SH-SY5Y (cell line): ENCODE data around the gene ABHD11.

ENCODE experiments used
- GATA2 ChIP-seq: IDR thresholded peaks from 2 replicates; pipeline ENCODE4 v1.6.1; 2011; ENCODE audit warnings: mild to moderate bottlenecking, low read depth, low read length
- GATA3 ChIP-seq: IDR thresholded peaks from 2 replicates; pipeline ENCODE4 v1.6.1; 2011; ENCODE audit warnings: low read depth, mild to moderate bottlenecking, low read length, moderate library complexity

- no peak for TF ChIP-seq GATA2
- TF ChIP-seq GATA3 = no peak
Observed at GRCh38 chr7:73740771-73741170, 2.2 kb upstream of the ABHD11 start.
